Activated CD4-positive, alpha-beta T cell treated with anti-CD3 and anti-CD28 coated beads for 24 hours (primary cell): ENCODE results near the gene KIF17.

ENCODE experiments used
- DNase-seq, 2 donors: peaks; one replicate each; pipeline ENCODE4 v3.0.0-alpha.2; 2020; ENCODE audit warnings: low read depth in 2 of 2

KIF17 gene

DNA sequence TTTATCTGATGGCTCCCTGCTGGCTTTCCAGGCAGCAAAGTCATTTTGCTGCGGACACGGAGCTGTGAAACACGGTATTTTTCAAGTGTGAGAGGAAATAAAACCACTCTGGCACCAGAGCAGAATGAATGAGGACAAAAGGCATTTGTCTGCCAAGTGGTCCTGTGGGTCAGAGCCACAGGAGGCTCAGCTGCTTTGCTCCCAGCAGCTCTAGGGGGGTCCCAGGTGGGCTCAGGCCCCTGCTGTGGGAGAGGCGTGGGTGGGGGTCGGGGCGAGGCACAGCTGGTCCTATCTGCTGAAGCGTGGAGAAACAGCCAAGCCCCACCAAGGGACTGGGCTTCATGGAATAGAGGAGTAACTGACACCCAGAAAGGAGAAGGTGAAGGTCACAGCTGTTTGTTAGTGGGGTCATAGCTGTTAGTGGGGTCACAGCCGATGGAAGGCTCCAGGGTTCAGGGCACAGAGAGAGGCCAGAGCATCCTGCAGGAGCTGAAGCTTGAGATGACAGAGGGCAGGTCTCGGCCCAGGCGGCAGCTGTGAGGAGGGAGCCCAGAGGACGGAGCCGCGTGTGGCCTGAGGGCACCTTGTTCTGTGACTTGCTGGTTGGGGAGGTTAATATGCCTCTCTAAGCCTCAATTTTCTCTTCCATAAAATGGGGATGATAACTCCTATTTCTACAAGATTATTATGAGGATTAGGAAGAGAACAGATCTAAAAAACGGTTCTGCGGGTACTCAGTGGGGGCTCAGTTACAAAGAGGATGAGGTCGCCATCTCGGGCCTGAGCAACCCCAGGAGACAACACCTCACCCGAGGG, 7.1 kb downstream of the KIF17 start:
- DNase-seq = no peak

GRCh38 chr1:20709868-20710267, 7.9 kb downstream of the KIF17 start:
- no peak for DNase-seq

DNA sequence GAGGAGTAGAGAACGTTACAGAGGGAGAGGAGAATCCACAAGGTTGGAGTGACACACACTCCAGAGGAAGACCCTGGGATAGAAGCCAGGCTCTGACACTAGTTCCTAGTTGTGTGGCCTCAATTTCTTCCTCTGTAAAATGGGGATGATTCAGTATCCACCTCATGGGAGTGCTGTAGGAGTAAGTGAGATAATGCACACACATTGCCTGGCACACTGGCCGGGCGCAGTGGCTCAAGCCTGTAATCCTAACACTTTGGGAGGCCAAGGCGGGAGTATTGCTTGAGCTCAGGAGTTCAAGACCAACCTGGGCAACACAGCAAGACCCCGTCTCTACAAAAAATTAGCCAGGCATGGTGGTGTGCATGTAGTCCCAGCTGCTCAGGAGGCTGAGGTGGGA, 8.9 kb downstream of the KIF17 start:
- no peak for DNase-seq

- DNase-seq = no peak
Measured at GRCh38 chr1:20708057-20708456, 9.8 kb downstream of the KIF17 start.

DNA sequence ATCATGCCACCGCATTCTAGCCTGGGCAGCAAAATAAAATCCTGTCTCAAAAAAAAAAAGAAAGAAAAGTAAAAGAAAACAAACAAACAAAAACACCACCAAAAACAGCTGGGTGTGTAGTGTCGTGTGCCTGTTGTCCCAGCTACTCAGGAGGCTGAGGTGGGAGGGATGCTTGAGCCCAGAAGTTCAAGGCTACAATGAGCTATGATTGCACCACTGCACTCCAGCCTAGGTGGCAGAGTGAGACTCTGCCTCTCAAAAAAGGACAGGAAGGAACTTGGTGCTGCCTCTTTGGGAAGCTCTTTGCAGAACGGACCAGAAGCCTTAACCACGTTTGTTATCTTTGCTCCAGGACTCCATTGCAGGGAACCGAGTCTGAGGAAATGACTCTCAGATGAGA, 11.0 kb downstream of the KIF17 start:
- DNase-seq = no peak

- no peak for DNase-seq
Measured at GRCh38 chr1:20705203-20705755, 12.5 kb downstream of the KIF17 start.

DNA sequence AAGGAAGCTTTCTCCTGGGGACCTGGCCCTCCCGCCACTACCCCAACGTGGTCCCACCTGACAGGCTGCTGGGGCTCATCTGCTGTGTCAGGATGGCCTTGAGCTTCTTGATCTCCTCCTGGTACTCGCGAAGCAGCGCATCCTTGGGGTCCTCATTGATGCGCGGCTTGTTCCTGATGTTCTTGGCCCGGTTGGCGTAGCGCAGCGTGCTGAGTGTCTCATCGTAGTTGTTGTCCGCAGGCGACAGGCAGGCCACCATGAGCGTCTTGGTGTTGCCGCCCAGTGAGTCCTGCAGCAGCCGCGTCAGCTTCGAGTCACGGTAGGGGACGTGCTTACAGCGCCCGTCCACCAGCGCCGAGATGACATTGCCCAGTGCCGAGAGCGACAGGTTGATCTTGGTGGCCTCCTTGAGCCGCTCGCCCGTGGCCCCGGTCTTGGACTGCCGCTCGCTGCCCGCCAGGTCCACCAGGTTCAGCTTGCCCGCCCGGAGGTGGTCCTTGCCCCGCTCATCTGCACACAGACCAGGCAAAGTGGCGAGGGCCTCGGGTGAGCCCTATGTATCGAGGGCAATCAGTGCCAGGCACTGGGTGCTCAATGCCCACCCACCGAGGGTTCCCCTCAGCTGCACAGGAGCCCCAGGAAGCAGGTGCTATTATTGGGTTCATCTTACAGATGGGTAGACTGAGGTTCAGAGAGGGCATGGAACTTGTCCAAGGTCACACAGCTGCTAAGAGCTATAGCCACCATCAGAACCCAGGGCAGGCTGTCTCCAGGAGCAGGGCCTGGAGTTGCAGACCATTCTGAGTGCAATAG, 13.2 kb downstream of the KIF17 start:
- no peak for DNase-seq

- DNase-seq = no peak
Measured at GRCh38 chr1:20703124-20703756, 14.6 kb downstream of the KIF17 start.

- DNase-seq = no peak
Measured at GRCh38 chr1:20702416-20702815, 15.4 kb downstream of the KIF17 start.

DNA sequence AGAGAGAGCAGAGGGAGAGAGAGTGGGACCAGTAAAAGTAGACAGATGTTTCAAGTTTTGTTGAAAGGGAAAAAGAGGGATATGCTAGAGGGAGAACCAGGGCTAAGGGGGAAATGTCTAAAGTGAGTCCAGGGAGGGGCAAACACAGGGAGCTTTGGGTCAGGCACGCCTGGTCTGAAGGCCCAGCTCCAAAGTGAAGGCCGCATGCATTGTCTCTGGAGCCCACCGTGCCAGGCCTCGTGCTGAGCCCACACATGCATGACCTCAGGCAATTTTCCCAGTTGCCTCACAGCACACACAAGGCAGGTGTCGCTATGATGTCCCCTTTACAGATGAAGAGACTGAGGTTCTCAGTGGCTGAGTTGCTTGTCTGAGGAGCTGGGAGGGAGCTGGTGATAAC, 16.0 kb downstream of the KIF17 start:
- no peak for DNase-seq

- DNase-seq = no peak
Measured at GRCh38 chr1:20701446-20701845, 16.4 kb downstream of the KIF17 start.

GRCh38 chr1:20700636-20701215, 17.1 kb downstream of the KIF17 start:
- no peak for DNase-seq

DNA sequence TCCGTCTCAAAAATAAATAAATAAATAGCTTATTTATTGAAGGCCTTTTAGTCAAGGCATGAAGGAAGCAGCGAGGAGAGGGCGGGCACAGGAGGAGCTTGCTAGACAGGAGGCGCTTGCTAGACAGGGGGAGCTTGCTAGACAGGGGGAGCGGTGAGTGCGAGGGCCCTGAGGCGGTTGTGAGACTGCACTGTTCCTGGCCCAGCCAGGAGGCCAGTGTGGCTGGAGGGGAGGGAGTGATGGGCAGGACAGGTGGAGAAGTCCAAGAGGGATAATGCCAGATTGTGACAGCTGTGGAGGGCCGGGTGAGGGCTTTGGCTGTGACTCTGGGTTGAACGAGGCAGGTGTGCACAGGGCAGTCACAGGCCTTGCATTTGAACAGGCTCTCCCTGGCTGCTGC, 18.2 kb downstream of the KIF17 start:
- no peak for DNase-seq

- DNase-seq = no peak
Measured at GRCh38 chr1:20698195-20698910, 19.5 kb downstream of the KIF17 start.

DNA sequence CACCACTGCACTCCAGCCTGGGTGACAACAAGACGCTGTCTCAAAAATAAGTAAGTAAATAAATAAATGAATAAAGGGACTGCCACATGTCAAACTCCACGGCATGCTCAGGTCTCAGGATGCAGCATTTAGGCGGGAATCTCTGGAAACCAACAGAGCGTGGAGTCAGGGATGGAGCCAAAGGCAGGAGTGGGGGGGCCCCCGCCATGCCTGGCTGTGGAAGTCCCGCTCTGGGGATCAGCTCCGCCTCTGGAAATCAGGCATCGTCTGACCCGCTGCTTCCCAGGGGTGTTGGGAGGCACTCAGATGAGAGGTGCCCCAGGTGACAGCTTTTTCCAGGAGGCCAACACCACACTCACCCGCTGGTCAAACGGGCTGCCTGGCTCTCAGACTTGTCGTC, 20.2 kb downstream of the KIF17 start:
- no peak for DNase-seq

GRCh38 chr1:20696397-20697333, 21.1 kb downstream of the KIF17 start:
- peak; percentile 57 to 61 for DNase-seq

GRCh38 chr1:20695515-20695914, 22.3 kb downstream of the KIF17 start:
- no peak for DNase-seq

DNA sequence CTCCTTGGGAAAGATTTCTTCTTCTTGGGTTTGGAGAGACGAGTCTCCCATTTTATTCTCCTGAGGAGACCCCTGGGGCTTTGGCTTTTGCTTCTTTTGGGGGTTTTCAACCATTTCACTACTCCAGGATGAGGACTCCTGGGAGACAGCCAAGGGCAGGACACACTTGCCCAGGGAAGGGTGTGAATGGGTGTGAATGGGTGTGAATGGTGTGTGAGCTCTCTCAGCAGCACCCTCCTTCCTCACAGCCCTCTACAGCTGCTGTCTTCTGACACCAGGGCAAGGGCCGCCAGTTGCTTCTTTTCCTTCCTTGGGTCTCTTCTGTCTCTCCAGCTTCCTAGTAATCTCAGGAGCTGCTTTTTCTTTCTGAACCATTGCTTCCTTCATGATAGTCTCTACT, 24.2 kb downstream of the KIF17 start:
- DNase-seq = no peak

DNA sequence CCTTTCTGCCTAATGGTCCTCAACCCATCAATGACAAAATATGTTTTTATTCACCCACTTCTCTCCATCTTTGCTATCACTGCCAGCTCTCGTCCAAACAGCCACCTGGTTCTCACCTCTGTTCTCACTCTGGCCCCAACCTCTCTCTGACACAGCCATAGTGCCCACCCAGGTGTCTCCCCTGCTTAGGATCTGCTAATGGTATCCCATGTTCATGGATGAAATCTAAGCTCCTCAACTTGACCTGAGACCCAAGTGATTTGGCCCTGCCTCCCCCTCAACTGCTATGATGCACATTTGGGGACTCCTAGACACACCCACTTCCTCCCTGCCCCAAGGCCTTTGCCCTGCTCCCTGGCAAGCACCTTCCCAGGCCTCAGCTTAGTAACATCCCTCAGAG, 25.9 kb downstream of the KIF17 start:
- DNase-seq = no peak

GRCh38 chr1:20689645-20690056, 28.2 kb downstream of the KIF17 start:
- DNase-seq = no peak
